GM10266 (cell line): ENCODE results near the gene AKT2.

Source experiments
- DNase-seq: peaks from one replicate; pipeline ENCODE4 v3.0.0; 2012; ENCODE audit errors: extremely low spot score
- TF ChIP-seq, protein P1 (sequence below): IDR thresholded peaks from 2 replicates; pipeline ENCODE4 v1.5.1; 2012; ENCODE audit warnings: mild to moderate bottlenecking, low read depth; ENCODE audit not compliant: control insufficient read depth, insufficient read depth; ENCODE audit errors: missing control alignments

The AKT2 gene

GRCh38 chr19:40256512-40256911, 28.6 kb downstream of the AKT2 start:
- TF ChIP-seq, protein P1, sequence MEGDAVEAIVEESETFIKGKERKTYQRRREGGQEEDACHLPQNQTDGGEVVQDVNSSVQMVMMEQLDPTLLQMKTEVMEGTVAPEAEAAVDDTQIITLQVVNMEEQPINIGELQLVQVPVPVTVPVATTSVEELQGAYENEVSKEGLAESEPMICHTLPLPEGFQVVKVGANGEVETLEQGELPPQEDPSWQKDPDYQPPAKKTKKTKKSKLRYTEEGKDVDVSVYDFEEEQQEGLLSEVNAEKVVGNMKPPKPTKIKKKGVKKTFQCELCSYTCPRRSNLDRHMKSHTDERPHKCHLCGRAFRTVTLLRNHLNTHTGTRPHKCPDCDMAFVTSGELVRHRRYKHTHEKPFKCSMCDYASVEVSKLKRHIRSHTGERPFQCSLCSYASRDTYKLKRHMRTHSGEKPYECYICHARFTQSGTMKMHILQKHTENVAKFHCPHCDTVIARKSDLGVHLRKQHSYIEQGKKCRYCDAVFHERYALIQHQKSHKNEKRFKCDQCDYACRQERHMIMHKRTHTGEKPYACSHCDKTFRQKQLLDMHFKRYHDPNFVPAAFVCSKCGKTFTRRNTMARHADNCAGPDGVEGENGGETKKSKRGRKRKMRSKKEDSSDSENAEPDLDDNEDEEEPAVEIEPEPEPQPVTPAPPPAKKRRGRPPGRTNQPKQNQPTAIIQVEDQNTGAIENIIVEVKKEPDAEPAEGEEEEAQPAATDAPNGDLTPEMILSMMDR = no peak
- no peak for DNase-seq

- TF ChIP-seq, protein P1 = no peak
- no peak for DNase-seq
These were observed 29.5 kb downstream of the AKT2 start for GRCh38 chr19:40255619-40256166.

- no peak for DNase-seq
These were observed 30.3 kb downstream of the AKT2 start for GRCh38 chr19:40254714-40255418.

DNA sequence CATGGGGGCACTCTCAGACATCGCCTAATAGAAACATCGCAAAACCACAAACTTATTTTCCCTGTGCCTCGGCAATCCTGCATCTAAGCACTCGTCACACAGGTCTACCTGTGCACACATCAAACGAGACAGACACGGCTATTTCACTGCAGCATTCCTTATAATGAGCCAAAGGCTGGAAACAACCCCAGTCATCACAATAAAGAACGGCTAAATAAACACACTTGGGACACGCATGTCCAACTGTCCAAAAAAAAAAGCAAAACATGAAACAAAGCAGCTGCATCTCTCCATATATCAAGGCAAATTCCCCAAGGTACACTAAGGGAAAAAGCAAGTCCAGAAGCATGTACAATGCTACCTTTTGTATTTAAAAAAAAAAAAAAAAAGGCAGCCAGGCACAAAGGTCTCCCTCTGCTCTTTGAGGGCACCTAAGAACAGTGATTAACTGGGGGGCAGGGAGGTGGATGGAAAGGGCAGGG, 31.5 kb downstream of the AKT2 start:
- TF ChIP-seq, protein P1 = no peak
- no peak for DNase-seq

More at GRCh38 chr19:40254714-40255418, 30.3 kb downstream of the AKT2 start:
- TF ChIP-seq, protein P1 = no peak

GRCh38 chr19:40252395-40252794, 32.8 kb downstream of the AKT2 start:
- DNase-seq = no peak

GRCh38 chr19:40251991-40252390, 33.2 kb downstream of the AKT2 start:
- no peak for DNase-seq
- TF ChIP-seq, protein P1 = no peak

More at GRCh38 chr19:40252395-40252794, 32.8 kb downstream of the AKT2 start:
- TF ChIP-seq, protein P1 = no peak

- TF ChIP-seq, protein P1 = no peak
- DNase-seq = no peak
These were observed 33.9 kb downstream of the AKT2 start for GRCh38 chr19:40251244-40251643.
